ACHN (cell line): ENCODE results near the gene BMP15.

Source experiments
- DNase-seq: peaks from one replicate; pipeline ENCODE4 v3.0.0-alpha.2; 2015
- in situ Hi-C: cut with HindIII; loops from 2 replicates; pipeline ENCODE4 v1.10.0; 2017; ENCODE audit warnings: low sequenced_read_pairs, low pct_ligation_motif_present, low pct_unique_long_range_greater_than_20kb

The BMP15 gene

DNA sequence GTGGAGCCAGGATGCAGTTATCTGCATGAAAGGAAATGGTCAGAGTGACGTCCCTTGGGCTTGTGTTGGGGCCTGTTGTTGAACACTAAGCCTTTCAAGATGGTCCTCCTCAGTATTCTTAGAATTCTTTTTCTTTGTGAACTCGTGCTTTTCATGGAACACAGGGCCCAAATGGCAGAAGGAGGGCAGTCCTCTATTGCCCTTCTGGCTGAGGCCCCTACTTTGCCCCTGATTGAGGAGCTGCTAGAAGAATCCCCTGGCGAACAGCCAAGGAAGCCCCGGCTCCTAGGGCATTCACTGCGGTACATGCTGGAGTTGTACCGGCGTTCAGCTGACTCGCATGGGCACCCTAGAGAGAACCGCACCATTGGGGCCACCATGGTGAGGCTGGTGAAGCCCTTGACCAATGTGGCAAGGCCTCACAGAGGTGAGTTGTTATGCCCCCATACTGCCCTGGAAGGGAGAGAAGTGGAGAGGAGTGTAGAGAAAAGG is at the start of gene BMP15:
BMP15 (plus strand) TSS at position 51 of the 492 bp plus-strand sequence; CDS start at position 100, 49 bp downstream.
- no peak for DNase-seq
- in situ Hi-C loops: no loop called here

GRCh38 chrX:50863471-50863870 is 47.1 kb upstream of the BMP15 start:
- DNase-seq: no peak
- in situ Hi-C loops: no loop called here

DNA sequence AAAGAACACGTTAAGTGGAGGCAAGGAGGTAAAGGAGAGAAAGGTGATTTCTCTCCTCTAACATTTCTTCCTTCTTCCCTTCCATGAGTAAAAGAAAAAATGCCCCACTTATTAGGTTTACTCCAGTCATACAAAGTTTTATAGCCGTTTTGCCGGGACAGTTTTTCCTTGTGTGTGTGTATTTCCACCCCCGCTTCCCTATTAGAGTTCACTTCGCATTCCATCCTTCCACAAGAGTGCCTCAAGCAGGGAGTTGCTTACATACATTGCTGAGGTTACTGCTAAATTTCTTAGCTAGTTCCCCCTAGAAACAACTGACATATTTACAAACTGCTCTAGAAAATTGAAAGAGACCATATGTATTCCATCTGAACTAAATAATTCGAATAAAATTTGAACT is 45.2 kb upstream of the BMP15 start:
- DNase-seq: no peak
- in situ Hi-C loops: no loop called here

GRCh38 chrX:50871922-50872453 is 38.5 kb upstream of the BMP15 start:
- DNase-seq: no peak
- in situ Hi-C loops: no loop called here

DNA sequence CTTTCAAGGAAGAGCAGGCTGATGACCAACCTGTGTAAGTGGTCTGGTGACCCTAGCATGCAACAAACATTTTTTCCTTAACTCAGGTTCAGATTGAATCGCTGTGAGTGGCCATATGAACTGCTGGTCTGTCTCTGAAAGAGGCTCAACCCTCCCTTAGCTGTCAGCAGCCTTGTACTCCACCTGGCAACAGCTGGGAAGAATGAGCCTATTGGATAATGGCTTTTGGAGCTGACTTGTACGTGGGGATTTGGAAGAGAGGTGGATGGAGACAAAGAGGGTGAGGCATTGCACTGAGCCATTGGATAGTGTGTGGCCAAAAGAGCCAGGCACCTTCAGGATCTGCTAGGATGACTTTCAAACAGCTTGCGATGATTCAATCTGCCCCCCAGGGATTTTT is 35.7 kb upstream of the BMP15 start:
- in situ Hi-C loops: no loop called here
- no peak for DNase-seq

- DNase-seq: no peak
- in situ Hi-C loops: no loop called here
Observed at GRCh38 chrX:50876551-50876950, 34.0 kb upstream of the BMP15 start.

- peak; percentile 1 for DNase-seq
- in situ Hi-C loops: no loop called here
Observed at GRCh38 chrX:50877310-50877709, 33.2 kb upstream of the BMP15 start.

DNA sequence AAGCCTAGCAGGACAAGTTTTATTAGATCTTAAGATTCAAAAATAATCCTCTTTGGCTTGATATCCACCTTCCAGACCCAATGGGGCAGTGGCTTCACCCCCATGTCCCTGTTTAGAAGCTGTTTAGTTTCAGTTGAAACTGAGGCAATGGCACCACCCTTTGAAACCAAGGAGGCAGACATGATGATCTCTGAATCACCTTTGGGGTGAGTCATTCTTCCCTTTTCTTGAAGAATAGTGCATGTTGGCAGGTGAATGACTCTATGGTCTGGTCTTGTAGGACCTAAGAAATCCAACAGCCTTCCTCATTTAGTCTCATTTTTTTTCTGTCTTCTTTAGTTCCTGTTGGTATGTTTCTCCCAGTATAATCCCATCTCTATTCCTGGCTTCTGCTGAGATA is 29.5 kb upstream of the BMP15 start:
- in situ Hi-C loops: no loop called here
- no peak for DNase-seq

DNA sequence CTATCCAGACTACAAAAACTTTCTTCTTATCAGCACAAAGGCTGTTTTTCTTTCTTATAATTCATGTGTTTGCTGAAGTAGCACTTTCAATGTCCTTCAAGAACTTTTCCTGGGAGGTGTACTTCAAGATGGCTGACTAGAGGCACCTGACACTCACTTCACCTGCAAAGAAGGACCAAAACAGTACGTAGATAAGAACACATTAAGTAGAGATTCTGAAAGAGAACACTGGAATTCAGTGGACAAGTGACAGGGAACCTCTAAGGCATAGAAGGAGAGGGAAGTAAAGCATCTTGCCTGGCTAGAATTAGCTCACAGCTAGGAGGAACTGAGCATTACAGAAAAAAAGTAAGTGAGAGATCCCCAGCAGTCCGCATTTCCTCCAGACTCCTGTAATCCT is 21.7 kb upstream of the BMP15 start:
- in situ Hi-C loops: no loop called here
- DNase-seq: no peak

GRCh38 chrX:50889582-50889981 is 21.0 kb upstream of the BMP15 start:
- no peak for DNase-seq
- in situ Hi-C loops: no loop called here

GRCh38 chrX:50893047-50893446 is 17.5 kb upstream of the BMP15 start:
- in situ Hi-C loops: no loop called here
- no peak for DNase-seq

DNA sequence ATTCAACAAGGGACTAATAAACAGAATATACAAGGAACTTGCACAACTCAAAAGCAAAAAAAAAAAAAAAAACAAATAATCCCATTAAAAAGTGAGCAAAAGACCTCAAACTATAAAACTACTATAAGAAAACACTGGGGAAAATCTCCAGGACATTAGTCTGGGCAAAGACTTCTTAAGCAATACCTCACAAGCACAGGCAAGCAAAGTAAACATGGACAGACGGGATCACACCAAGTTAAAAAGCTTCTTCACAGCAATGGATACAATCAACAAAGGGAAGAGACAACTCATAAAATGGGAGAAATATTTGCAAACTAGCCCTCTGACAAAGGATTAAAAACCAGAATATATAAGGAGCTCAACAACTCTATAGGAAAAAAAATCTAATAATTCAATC is 17.1 kb upstream of the BMP15 start:
- DNase-seq: no peak
- in situ Hi-C loops: no loop called here

DNA sequence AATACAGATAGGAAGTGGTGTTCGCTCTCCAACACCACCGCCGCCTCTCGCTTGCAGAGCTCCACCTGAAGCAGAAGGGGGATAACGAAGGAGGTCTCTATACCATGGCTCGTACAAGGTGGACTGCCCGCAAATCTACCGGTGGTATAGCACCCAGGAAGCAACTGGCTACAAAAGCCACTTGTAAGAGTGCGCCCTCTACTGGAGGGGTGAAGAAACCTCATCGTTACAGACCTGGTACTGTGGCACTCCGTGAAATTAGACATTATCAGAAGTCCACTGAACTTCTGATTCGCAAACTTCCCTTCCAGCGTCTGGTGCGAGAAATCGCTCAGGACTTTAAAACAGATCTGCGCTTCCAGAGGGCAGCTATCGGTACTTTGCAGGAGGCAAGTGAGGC is 5.2 kb upstream of the BMP15 start:
- in situ Hi-C loops: no loop called here
- no peak for DNase-seq

- no peak for DNase-seq
- in situ Hi-C loops: no loop called here
Observed at GRCh38 chrX:50913520-50913919, 3.0 kb downstream of the BMP15 start.

GRCh38 chrX:50920132-50920531 is 9.6 kb downstream of the BMP15 start:
- peak; percentile 33 for DNase-seq
- in situ Hi-C loops: no loop called here

GRCh38 chrX:50927127-50927526 is 16.6 kb downstream of the BMP15 start:
- DNase-seq: no peak
- in situ Hi-C loops: no loop called here

DNA sequence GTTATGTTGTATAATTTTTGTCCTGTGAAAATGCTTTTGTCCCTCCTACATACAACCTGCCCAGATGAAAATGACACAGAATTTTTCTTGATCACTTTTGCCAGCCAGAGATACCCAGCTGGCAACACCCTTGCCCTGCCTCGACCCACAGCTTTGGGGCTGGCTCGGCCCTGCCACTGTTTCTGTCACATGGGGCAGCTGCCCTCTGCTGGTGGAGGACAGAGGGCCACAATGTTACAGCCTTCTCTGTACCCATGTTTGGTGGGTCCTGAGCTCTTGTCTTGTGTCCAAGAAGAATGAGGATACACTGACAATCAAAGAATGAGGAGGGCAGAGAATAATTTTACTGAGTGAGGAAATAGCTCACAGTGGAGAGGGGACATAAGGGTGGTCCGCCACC is 31.1 kb downstream of the BMP15 start:
- DNase-seq: no peak
- in situ Hi-C loops: no loop called here

DNA sequence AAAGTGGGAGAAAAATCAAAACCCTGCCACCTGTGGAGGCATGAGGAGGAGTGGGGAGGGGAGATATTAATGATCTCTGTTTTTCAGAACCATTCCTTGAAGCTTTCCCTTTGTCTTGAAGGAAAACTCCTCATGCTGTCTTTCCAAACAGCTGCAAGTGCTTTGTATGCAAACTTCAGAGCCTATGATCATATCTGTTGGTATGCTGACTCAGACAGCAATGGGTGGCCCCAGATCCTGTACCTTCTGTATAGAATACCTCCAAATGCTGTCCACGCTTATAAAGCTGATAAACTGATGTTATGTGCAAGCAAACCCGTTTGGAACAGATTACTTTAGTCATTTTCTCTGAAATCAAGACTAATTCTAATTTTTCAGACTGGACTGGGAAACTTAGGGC is 31.9 kb downstream of the BMP15 start:
- DNase-seq: no peak
- in situ Hi-C loops: no loop called here

DNA sequence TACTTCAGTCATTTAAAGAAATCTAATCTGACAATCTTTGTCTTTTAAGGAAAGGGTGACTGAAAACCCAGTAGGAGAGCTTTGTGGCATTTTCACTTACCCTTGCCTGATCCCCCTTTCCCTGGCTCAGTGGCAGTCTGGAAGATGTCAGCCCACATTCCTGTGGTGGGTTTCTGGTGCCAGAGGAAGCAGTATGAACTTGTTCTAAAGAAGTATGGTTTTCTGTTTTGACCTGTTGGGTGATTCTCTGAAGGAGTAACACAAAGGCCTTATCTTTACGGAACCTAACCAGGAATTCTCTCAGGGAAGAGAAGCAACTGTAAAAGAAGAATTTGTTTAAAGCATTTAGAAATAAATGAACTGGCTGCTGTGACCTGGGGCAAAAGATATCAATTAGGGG is 41.9 kb downstream of the BMP15 start:
- in situ Hi-C loops: no loop called here
- no peak for DNase-seq

DNA sequence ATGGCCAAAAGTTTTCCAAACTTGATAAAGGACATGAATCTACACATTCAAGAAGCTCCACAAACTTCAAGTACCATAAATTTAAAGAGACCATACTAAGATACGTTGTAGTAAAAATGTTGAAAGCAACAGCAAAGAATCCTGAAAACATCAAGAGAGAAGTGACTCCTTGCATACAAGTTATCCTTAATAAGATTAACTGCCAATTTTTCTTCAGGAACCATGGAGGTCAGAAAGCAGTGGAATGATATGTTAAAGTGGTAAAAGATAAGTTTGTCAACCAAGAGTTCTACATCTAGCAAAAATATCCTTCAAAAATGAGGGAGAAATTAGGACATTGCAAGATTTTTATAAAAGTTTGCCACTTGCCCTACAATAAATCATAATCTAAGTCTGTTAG is 43.3 kb downstream of the BMP15 start:
- no peak for DNase-seq
- in situ Hi-C loops: no loop called here

- DNase-seq: no peak
- in situ Hi-C loops: no loop called here
Observed at GRCh38 chrX:50962156-50962555, 51.6 kb downstream of the BMP15 start.
